ENCODE results near the gene AAMP. TPM values are rescaled to one million over a fixed set of nuclear protein-coding genes. Genes with fewer than 3 reads are reported as not detected.

The AAMP gene
- total RNA-seq, 2 experiments from 2014 or later: 58.7 to 59.4 TPM

DNA sequence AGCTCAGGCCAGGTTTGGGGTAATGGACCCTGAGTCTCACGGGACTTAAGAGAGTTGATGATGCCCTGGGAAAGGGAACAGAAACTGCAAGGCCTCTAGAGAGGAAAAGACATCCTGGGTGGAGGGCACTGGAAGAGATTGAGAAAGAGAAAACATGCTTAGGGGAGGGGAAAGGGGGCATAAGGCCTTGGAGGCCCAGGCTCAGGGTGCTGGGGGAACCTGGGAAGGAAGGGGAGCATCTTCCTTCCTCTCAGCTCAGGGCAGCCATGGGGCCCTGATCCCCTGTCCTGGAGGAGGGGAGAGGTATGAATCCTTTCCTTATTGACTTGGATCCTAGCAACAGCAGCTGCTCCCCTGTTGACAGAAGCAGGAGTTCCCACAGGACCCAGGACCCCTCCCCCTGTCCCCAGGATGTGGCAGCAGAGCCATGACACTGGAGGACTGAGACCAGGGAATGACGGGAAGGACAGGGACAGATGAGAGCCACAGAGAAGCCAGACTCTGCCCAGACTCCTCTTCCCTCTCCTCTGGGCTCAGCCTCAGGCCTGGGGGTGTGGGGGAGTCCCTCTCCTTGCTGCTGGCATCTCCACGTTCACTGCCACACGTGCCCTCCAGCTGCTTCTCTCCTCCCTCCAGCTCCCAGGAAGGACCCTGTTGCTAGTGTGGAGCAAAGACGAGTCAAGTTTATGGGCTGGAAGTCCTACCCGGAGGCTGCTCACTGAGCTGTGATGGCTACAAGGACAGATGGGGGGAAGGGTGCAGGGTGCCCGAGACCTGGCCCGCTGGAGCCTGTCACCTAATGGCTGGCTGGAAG lies 8.3 kb downstream of the AAMP start:
- H3K9me3 Mint-ChIP-seq: no peaks in the 10 kb centered on the region
- H3K27ac Mint-ChIP-seq: no peak overlapping the region

DNA sequence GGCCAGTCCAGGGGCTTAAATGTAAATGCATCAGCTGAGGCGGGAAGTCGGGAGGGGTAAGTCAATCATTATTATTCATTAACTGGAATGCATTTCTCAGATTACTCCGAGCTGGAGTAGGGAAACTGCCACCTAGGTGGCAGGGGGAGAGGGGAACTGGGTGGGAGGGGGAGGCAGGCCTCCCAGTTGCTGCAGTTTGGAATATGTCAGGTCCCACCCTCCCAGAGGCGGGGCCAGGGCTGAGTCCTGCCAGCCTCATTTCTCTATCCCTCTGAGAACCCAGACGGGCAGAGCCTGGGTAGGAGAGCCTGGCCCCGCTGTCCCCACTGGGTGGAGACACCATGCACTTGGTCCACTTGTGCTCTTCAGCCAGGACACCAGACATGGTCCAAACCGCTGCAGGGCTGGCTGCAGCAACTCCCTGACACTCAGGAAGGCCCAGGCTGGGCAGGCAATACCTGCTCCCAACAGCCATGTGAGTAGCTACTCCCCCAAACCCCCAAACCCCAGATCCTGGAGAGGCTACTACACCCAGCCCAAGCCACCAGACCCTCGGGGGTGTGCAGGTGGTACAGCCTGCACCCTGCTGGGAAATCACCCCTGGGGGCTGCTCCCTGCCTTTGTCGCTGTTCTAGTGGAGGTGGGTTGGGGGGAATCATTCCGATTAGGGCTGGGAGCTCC lies 9.1 kb downstream of the AAMP start, which contains the start of gene GPBAR1:
GPBAR1 (plus strand) TSS at position 274 of the 681 bp plus-strand sequence. CDS start 1,710 bp downstream, outside the sequence.
- CTCF ChIA-PET: interaction anchor here (1.4 kb wide), 1 partner anchor 74 kb away, joined by 3 read pairs; no protein-coding TSS in a partner anchor
- no peak for DNase-seq
- no peak within 1 kb of the TSS for H3K27ac Mint-ChIP-seq

More for the DNA sequence above, 8.3 kb downstream of the AAMP start:
- CTCF ChIA-PET: interaction anchor here (0.8 to 1.4 kb wide), 2 partner anchors 11 to 74 kb away, joined by 3 read pairs; no protein-coding TSS in a partner anchor
- H3K4me1 Mint-ChIP-seq (ENCODE audit: low read depth): peaks cover 19% of the 10 kb centered on the region
- intact Hi-C loops (cut with micrococcal nuclease): no loop called here
- peaks cover 9% of the 10 kb centered on the region for H3K36me3 Mint-ChIP-seq (ENCODE audit: low read depth)
- no peak for DNase-seq
- H3K27me3 Mint-ChIP-seq (ENCODE audit: low read depth): no peaks in the 10 kb centered on the region
- no peak overlapping the region for H3K4me3 Mint-ChIP-seq

DNA sequence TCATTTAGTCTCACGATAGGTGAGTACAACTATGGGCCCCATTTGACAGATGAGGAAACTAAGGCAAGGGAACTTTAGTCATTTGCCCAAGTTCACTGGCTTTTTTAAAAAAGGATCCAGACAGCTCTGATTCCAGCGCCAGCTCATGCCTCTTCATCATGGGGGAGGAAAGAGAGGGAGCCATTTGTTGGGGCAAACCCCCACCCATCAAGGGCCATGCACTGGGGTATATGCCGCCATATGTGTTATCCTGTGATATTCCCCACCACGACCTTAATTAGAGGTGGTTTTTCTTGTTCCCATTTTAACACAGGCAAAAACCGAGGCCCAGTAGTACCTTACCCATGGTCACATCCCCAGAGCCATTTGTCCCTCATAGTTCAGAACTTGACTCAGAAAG lies 9.8 kb downstream of the AAMP start:
- CTCF ChIA-PET: interaction anchor here (0.6 to 1.4 kb wide), 3 partner anchors 73 to 338 kb away, joined by 3 read pairs; partner anchors contain the start of gene CATIP
- Mint-ChIP-seq H3K4me3 (no peak overlapping the region), H3K4me1 (ENCODE audit: low read depth) (peaks cover 20% of the 10 kb centered on the region), H3K27ac (no peak overlapping the region), H3K27me3 (ENCODE audit: low read depth) (no peaks in the 10 kb centered on the region), H3K9me3 (no peaks in the 10 kb centered on the region), H3K36me3 (ENCODE audit: low read depth) (peaks cover 6% of the 10 kb centered on the region)
- intact Hi-C loops (cut with micrococcal nuclease): no loop called here
- DNase-seq: no peak

More for the DNA sequence above, 9.1 kb downstream of the AAMP start, which contains the start of gene GPBAR1:
- H3K36me3 Mint-ChIP-seq (ENCODE audit: low read depth): peaks cover 9% of the 10 kb centered on the region
- no peak within 1 kb of the TSS for H3K4me3 Mint-ChIP-seq
- intact Hi-C loops (cut with micrococcal nuclease): no loop called here
- no peaks in the 10 kb centered on the region for H3K9me3 Mint-ChIP-seq
- no peaks in the 10 kb centered on the region for H3K27me3 Mint-ChIP-seq (ENCODE audit: low read depth)
- H3K4me1 Mint-ChIP-seq (ENCODE audit: low read depth): peaks cover 17% of the 10 kb centered on the region

DNA sequence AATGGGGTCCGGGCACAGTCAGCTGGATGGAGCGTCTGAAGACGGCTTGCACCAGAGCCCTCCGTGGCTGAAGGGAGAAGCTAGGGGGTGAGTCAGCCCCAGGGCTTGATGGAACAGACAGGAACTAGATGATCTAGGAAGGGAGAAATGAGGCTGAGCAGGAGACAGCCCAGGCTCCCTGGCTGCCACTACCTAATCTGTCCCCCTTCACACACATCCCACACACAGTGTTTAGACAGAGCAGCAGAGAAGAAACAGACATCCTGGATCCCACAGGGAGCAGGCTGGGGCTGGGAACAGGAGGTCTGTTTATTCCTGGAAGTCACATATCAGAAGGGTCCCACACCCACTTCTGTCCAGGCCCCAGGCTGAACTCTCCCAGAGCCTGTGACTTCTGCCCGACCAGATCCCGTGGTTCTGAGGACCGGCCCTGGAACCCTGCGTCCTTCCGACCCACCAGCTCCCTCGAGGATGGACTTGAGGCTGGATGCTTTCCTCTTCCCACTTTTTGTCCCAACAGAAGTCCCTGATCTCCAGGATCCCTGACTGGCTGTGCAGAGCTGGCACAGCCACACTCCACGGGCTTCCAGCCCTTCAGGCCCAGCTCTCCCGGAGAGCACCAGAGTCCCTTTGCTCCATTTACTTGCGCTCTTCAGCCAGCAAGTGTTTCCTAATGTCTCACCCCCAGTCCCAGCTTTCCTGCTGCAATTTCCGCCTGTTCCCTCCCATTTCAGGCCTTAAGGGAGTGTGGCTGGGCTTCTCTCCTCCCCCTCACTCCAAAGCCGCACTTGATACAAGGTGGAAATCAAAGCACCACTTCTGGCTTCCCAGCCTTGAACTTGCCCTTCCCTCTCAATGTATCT lies 10.6 kb downstream of the AAMP start:
- intact Hi-C loops (cut with micrococcal nuclease): no loop called here
- no peak for DNase-seq
- H3K27me3 Mint-ChIP-seq (ENCODE audit: low read depth): no peaks in the 10 kb centered on the region
- H3K4me3 Mint-ChIP-seq: no peak overlapping the region
- H3K36me3 Mint-ChIP-seq (ENCODE audit: low read depth): peaks cover 9% of the 10 kb centered on the region
- no peaks in the 10 kb centered on the region for H3K9me3 Mint-ChIP-seq
- no peak overlapping the region for H3K27ac Mint-ChIP-seq
- H3K4me1 Mint-ChIP-seq (ENCODE audit: low read depth): peaks cover 20% of the 10 kb centered on the region
- CTCF ChIA-PET: interaction anchor here (0.6 to 2.8 kb wide), 11 partner anchors 9 to 592 kb away, joined by 3 to 24 read pairs (median 3); partner anchors contain the start of genes AAMP, CATIP and PNKD

DNA sequence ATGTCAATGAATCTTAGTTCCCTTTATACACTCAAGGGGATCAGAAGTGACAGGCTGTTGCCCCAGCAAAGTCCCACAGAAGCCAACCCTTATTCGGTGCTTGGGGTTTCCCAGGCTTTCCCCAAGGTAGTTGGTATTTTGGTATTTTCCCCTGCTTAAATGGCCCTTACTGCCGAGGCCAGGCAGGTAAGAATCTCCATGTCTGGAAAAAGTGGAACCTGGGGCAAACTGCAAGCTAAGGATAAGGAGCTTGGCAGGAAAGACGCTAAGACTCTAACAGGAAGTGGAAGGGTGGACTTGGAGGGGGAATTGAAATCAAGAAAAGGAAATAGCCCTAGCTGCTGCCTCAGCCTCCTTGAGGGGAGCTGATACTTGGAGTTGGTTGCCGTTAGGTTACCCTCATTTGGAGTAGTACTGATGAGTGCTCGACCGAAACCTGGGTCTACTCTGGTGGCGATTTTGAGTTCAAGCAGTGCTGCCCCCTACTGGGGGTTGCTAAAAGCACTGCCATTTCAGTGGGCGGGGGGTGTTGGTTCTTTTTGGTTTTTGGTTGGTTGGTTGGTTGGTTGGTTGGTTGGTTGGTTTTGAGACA lies 12.5 kb downstream of the AAMP start:
- H3K4me3 Mint-ChIP-seq: no peak overlapping the region
- peak; percentile 79 for DNase-seq
- peaks cover 18% of the 10 kb centered on the region for H3K36me3 Mint-ChIP-seq (ENCODE audit: low read depth)
- intact Hi-C loops (cut with micrococcal nuclease): loop anchor here (1.0 kb wide), 4 partner anchors 28 to 88 kb away; no protein-coding TSS in a partner anchor
- CTCF ChIA-PET: interaction anchor here (0.7 to 3.0 kb wide), 21 partner anchors 12 to 136 kb away, joined by 3 to 24 read pairs (median 5); partner anchors contain the start of genes ARPC2, CATIP and PNKD
- H3K27me3 Mint-ChIP-seq (ENCODE audit: low read depth): no peaks in the 10 kb centered on the region
- H3K27ac Mint-ChIP-seq: peak overlapping the region; percentile 87
- peaks cover 18% of the 10 kb centered on the region for H3K4me1 Mint-ChIP-seq (ENCODE audit: low read depth)
- no peaks in the 10 kb centered on the region for H3K9me3 Mint-ChIP-seq

DNA sequence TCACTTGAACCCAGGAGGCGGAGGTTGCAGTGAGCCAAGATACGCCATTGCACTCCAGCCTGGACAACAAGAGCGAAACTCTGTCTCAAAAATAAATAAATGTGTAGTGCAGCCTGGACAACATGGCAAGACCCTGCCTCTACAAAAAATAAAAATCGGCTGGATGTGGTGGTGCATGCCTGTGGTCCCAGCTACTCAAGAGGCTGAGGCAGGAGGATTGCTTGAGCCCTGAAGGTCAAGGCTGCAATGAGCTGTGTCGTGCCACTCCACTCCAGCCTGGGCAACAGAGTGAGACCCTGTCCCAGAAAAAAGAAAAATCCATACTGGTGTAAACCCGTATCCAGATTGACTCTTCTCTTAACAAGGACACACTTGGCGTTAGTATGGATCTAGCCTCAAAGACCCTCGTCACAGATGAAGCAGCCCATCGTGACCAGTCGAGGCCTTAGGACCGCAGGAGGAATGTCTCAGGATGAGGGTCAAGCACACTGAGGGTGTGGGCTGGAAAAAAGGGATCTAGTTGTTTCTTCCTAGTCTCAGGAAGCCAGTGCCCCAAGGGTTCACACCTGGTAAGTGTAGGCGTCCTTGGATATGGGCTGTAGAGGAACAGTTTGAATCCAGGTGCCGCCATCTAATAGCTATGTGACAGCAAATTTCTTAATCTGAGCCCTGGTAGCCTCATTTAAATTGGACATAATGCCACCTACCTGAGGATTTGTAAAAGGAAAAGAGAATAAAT lies 13.2 kb downstream of the AAMP start:
- H3K4me1 Mint-ChIP-seq (ENCODE audit: low read depth): peaks cover 18% of the 10 kb centered on the region
- no peaks in the 10 kb centered on the region for H3K27me3 Mint-ChIP-seq (ENCODE audit: low read depth)
- peaks cover 21% of the 10 kb centered on the region for H3K36me3 Mint-ChIP-seq (ENCODE audit: low read depth)
- H3K9me3 Mint-ChIP-seq: no peaks in the 10 kb centered on the region
- intact Hi-C loops (cut with micrococcal nuclease): loop anchor here (1.0 kb wide), 4 partner anchors 27 to 87 kb away; no protein-coding TSS in a partner anchor
- CTCF ChIA-PET: interaction anchor here (0.7 to 3.0 kb wide), 20 partner anchors 12 to 100 kb away, joined by 3 to 24 read pairs (median 5); partner anchors contain the start of genes ARPC2, CATIP and PNKD
- no peak for DNase-seq
- H3K4me3 Mint-ChIP-seq: no peak overlapping the region
- H3K27ac Mint-ChIP-seq: peak overlapping the region; percentile 87

DNA sequence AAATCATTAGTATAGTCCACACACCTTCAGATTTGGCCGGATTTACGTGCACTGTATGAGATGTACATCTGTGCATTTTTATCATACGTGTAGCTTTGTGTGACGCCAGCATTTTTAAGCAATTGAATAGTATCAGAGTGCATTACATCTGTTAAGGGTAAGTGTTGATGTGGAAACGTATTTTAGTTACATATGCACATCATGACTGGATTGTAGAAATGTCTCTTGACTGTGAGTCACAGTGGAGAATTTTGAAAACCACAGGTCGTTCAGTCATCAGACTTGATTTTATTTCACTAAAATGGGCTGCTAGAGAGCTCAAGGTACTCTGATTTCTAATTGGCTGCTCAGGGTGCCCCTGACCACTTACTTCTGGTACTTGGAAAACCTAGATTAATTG lies 14.5 kb downstream of the AAMP start:
- Mint-ChIP-seq H3K4me3 (no peak overlapping the region), H3K9me3 (no peaks in the 10 kb centered on the region), H3K27ac (peak overlapping the region; percentile 73), H3K4me1 (ENCODE audit: low read depth) (peaks cover 18% of the 10 kb centered on the region), H3K27me3 (ENCODE audit: low read depth) (no peaks in the 10 kb centered on the region), H3K36me3 (ENCODE audit: low read depth) (peaks cover 31% of the 10 kb centered on the region)
- DNase-seq: no peak
- intact Hi-C loops (cut with micrococcal nuclease): no loop called here
- CTCF ChIA-PET: interaction anchor here (1.1 to 3.0 kb wide), 3 partner anchors 11 to 68 kb away, joined by 3 to 20 read pairs (median 3); no protein-coding TSS in a partner anchor

DNA sequence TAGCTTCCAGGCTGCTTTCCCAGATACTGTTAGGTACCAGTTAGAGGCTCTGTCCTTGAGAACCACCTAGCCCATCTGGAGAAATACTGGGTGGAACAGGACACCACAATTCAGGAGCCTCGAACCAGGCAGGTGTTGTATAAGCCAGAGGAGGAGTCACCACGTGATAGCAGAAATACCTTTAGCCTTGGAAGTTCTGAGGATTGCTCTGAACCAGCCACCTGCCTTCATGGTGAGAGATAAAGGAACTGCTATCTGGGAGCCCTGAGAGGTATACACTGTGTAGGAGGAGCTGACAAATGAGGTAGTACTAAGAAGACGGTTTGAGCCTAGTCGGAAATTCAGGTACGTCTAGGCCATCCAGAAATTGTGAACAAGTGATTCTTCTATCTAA lies 16.7 kb downstream of the AAMP start:
- no peak for DNase-seq
- peaks cover 14% of the 10 kb centered on the region for H3K4me1 Mint-ChIP-seq (ENCODE audit: low read depth)
- H3K27ac Mint-ChIP-seq: peak overlapping the region; percentile 70
- intact Hi-C loops (cut with micrococcal nuclease): no loop called here
- H3K36me3 Mint-ChIP-seq (ENCODE audit: low read depth): peaks cover 46% of the 10 kb centered on the region
- H3K4me3 Mint-ChIP-seq: no peak overlapping the region
- CTCF ChIA-PET: interaction anchor here (0.6 to 1.1 kb wide), 2 partner anchors 20 to 94 kb away, joined by 3 to 4 read pairs; no protein-coding TSS in a partner anchor
- H3K27me3 Mint-ChIP-seq (ENCODE audit: low read depth): no peaks in the 10 kb centered on the region
- no peaks in the 10 kb centered on the region for H3K9me3 Mint-ChIP-seq

DNA sequence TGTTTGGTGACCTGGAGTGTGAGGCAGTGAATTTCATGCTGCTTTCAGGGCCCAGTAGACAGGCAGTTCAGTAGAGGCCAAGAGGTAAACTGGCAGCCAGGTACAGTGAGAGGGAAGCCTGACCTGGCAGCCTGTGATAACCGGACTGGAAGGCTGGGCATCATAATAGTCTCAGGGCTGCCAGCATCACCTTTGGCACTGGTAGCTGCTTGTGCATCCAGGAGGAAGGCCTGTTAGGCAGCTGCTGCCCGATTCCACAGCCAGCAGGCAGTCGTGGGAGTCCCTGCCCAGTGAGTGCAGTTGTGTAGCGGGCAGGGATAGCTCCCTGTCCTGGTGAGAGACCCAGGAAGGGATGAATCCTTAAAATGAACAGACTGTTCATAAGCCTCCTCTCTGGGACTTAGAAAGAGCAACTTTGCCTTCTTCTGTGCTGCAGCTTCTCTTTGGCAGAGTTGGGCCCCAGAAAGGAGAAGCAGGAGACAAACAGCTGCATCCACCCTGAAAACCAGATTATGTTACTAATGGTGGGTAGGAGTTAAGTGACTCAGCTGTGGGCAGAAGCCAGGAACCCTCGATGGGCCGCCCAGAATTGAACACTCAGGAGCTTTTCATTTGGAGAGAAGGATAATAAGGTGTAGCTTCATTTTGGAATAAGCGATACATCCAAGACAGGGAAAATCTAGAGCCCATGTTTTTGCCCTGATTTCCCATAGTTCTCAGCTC lies 17.3 kb downstream of the AAMP start:
- DNase-seq: no peak
- Mint-ChIP-seq H3K9me3 (no peaks in the 10 kb centered on the region), H3K4me3 (no peak overlapping the region), H3K27me3 (ENCODE audit: low read depth) (no peaks in the 10 kb centered on the region), H3K36me3 (ENCODE audit: low read depth) (peaks cover 50% of the 10 kb centered on the region), H3K27ac (peak overlapping the region; percentile 70), H3K4me1 (ENCODE audit: low read depth) (peaks cover 13% of the 10 kb centered on the region)
- CTCF ChIA-PET: interaction anchor here (0.5 to 1.1 kb wide), 3 partner anchors 21 to 96 kb away, joined by 3 to 4 read pairs (median 3); no protein-coding TSS in a partner anchor
- intact Hi-C loops (cut with micrococcal nuclease): no loop called here

DNA sequence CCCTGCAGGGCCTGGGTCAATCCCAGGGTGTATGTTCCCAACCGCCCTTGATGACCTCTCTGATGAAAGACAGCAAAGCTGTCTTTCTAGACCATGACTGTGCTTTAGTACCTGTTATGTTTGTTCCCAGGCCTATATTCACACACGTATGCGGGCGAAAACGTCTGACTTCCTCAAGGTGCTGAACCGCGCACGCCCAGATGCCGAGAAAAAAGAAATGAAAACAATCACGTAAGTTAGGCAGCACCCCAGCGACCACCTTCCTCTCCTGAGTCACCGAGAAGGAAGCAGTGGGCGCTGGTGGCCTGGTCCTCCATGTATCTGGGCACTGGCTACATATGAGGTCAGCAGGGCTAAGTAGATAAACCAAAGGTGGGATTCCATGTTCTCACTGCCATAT lies 20.2 kb downstream of the AAMP start:
- Mint-ChIP-seq H3K4me3 (no peak overlapping the region), H3K27me3 (ENCODE audit: low read depth) (no peaks in the 10 kb centered on the region), H3K4me1 (ENCODE audit: low read depth) (no peaks in the 10 kb centered on the region), H3K9me3 (no peaks in the 10 kb centered on the region), H3K27ac (peak overlapping the region; percentile 65), H3K36me3 (ENCODE audit: low read depth) (peaks cover 67% of the 10 kb centered on the region)
- intact Hi-C loops (cut with micrococcal nuclease): no loop called here
- DNase-seq: no peak
- CTCF ChIA-PET: no interaction called here

All from activated naive CD4-positive, alpha-beta T cell treated with anti-CD3 and anti-CD28 coated beads for 36 hours (primary cell).